ENCODE measurements around the gene SNX9.

GRCh38 chr6:157860505-157860991 lies 37.5 kb downstream of the SNX9 start:
- TF ChIP-seq CTCF (IDR thresholded peaks at IDR 0.05) (no peak), POLR2AphosphoS5 (IDR thresholded peaks at IDR 0.05) (no peak)

Measured in upper lobe of left lung (tissue), 4 donors.